Stimulated activated CD4-positive, alpha-beta T cell treated with anti-CD3 and anti-CD28 coated beads, Interleukin-15, amount 100 ng/mL, for 24 hours (primary cell): Measurements from ENCODE around the gene LHX2.

Experiments used
- DNase-seq: peaks from one replicate; pipeline ENCODE4 v3.0.0-alpha.2; 2020

Gene LHX2

DNA sequence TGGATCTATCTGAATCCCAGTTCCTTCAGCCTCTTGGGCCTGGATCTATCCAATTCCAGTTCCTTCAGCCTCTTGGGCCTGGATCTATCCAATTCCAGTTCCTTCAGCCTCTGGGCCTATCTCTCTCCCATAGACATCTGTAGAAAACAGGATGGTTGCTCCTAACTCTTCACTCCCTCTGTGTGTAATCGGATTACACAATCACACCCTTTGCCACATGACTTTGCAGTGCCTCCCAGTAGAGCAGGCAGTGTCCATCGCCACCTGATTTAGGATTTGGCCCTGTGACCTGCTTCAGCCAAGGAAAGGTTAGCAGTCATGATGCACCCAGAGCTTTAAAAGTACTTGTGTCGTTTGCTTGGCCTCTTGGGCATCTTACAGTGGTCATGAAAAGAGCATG, 56.7 kb downstream of the LHX2 start:
- no peak for DNase-seq

DNA sequence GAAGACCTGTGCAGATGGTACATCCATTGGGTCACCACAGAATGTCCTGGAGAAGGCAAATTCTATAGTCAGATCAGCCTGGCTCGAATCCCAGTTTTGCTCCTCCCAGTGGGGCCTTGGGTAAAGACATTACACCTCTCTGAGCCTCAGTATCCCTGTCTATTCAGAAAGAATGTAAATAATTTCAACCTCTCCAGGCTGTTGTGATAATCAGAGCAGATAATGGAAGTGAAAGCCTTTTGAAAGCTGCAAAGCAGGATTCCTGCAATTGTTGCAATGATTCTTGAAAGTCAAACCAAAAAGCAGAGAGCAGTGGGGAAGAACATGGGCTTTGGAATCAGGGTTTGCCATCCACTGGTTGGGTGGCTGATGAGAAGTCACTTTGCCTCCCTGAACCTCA, 63.2 kb downstream of the LHX2 start:
- DNase-seq: no peak

- no peak for DNase-seq
Measured at GRCh38 chr9:124075761-124076160, 64.2 kb downstream of the LHX2 start.

- DNase-seq: no peak
Measured at GRCh38 chr9:124077915-124078572, 66.5 kb downstream of the LHX2 start.

DNA sequence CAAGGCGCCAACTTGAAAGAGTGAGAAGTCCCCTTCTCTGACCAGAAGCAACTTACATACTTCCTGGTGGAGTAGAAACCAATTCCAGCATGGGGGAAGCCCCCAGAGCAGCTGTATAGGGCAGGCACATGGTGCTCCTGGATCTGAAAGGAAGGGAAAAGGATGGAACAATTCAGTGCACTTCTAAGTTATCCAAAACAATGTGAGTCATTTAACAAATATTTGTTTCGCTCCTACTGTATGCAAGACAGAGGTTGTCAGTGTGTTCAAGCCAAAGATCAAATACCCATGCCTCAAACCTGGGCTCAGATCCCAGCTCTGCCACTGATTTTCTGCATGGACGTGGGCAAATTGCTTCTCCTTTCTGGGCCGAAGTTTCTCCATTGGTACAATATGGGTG, 67.1 kb downstream of the LHX2 start:
- no peak for DNase-seq

DNA sequence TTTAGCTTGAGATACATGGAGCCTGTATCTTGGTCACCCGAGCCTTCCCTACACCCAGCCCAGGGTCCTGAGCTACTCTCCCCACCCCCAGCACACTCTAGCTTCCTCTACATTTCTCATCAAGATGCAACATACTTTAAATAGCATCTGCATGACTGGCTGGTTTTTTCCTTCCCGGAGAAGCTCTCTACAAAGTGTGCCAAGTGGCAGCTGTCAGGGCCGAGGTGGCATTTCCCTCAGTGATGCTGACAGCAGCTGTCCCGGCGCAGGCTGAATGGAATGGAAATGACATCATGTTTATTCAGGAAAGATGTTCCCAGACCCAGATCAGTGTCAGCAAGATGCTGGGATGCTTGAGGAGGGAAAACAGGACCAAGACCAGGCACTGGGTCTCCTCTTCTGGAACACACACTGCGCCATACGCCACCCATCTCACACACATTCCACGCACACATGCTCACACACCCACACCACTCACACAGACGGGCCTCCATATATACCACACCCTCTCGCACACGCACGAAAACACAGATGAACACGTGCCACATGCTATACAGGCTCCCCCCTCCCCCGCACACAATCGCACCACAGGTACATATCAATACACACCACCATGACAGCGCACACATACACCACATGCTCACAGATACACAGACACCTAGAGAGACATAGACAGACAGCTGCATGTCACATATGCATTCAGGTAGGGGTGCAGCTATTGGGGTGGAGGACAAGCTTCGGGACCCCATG, 67.8 kb downstream of the LHX2 start:
- no peak for DNase-seq

GRCh38 chr9:124082622-124083021, 71.1 kb downstream of the LHX2 start:
- no peak for DNase-seq
